LoVo (cell line): Measurements from ENCODE around the gene PDE12.
A peak's percentile ranks its signal among the peaks of the same experiment; 100 is the strongest.
"Not testable (repeated sequence)": the region's sequence is repeated elsewhere in the genome, so short reads cannot be mapped to it uniquely, and the experiment has no call there.

ENCODE experiments used
- DNase-seq: peaks from one replicate; pipeline ENCODE4 v3.0.0-alpha.2; 2016; ENCODE audit warnings: low spot score

PDE12 gene

GRCh38 chr3:57587905-57588304 lies 31.8 kb downstream of the PDE12 start:
- no peak for DNase-seq

DNA sequence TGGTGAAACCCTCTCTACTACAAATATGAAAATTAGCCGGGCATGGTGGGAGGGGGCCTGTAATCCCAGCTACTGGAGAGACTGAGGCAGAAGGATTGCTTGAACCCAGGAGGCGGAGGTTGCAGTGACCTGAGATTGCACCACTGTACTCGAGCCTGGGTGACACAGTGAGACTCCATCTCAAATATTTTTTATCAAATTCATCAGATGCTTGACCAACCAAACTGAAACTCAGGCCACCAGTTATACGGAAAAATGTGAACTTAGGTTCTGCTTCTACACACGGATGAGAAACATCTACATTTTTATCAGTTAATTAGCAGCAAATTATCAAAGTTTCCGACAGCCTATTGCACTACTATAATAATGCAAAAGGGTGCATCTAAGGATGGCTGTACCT lies 36.2 kb downstream of the PDE12 start:
- no peak for DNase-seq

DNA sequence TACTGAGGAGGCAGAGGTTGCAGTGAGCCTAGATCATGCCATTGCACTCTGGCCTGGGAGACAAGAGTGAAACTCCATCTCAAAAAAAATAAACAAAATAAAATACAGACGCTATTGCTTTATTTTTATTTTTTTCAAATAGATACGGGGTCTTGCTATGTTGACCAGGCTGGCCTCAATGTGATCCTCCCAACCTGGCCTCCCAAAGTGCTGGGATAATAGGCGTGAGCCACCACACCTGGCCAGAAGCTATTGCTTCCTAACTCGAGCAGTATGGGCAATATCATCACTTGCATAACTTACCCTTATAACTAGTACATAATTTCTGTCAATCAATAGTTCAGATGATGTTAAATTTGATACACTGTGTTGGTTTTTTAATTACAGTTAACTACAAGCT lies 38.1 kb downstream of the PDE12 start:
- no peak for DNase-seq

DNA sequence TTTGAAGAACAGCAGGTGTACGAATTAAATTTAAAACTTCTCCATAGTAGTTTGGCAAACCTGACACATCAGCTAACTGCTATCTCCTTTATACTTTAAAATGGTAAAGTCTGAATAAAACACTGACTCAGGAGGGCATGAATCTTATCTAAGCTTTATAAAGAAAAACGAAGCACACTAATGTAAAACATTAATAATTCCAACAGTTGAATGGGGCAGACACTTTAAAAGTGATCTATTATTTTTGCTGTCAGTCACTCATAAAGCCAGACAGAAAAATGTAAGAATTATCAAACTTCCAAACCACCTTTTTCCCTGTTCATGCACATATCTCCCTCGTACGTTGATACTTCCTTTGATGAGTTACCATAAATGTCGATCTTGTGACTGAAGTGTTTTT lies 38.5 kb downstream of the PDE12 start:
- DNase-seq: no peak

DNA sequence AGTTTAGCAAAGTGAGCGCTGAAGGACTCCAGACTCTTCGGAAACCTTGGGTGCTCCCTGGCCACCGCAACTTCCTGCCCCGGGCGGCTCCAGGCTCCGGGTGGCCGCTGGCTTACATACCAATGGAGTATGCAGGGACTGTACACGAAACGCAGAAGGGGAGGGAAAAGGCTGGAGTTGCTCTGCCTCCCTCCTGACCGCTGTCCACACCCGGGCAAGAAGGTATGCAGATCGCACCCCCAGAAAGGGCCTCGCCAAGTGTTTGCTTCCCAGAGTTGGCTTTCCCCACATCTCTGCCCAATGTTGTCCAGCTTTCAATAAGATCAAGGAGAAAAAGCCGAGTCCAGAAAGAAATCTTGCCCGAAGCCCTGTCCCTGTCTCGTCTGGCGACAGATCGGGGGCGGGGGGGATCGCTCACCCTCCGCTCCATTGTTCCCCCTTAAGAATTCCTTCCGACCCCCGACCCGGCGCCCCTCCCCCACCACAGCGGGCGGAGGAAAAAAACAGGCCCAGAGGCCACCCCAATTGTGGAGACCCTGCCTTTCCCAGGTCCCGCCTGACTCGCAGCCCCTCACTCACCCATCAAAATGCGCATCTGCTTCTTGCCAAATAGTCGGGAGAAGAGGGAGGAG lies 40.5 kb downstream of the PDE12 start:
- peak; percentile 75 for DNase-seq

DNA sequence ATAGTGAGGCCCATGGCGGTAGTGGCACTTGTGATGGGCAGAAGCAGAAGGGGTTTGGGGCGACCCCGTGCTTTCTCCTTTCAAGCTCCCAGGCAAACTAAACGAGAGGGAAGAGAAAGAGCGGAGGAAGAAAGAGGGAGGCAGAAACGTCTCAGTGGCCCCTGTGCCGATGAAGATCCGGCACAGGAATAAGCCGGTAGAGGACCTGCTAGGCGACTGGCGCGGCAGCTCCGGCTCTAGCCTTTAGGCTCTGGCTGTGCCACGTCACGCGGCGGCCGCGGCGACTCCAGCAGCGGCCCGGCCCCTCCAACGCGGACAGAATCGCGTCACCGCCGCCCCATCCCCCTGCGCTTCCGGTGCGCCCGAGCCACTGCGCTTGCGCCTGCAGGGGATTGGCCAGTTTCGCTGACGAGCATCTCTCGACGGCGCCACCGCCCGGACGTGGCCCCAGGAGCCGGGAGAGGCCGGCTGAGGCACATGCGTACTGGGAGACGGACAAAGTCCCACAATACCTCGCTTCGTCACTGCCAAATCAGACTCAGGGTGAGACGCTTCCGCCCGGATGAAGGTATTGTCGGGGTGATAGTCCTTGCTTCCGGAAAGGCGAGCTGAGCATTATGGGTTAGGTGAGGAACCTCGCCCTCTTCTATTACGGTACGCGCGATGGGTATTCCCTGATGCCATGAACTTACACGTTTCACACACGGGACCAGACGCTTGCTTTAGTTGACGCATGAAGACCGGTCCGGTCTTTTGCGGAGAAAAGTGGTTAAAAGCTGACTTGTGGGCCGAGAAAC lies 41.3 kb downstream of the PDE12 start, which contains the start of gene ARF4:
TSS of gene ARF4 (minus strand) at position 218 of the 797 bp plus-strand sequence. CDS start at position 14, 204 bp downstream.
- peak; percentile 99 for DNase-seq

GRCh38 chr3:57598765-57599360 lies 42.8 kb downstream of the PDE12 start:
- DNase-seq: peak; percentile 15

DNA sequence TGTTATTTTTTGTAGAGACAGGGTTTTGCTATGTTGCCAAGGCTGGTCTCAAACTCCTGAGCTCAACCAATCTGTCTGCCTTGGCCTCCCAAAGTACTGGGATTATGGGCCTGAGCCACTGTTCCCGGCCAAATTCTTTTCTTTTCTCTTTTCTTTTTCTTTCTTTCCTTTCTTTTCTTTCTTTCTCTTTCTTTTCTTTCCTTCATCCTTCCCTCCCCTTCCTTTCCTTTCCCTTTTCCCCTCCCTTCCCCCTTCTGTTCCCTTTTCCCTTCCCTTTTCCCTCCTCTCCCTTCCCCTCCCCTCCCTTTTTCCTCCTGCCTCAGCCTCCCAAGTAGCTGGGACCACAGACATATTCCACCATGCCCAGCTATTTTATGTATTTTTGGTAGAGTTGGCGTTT lies 44.1 kb downstream of the PDE12 start:
- no peak for DNase-seq

GRCh38 chr3:57604971-57605370 lies 48.9 kb downstream of the PDE12 start:
- DNase-seq: no peak

GRCh38 chr3:57605683-57606082 lies 49.6 kb downstream of the PDE12 start:
- no peak for DNase-seq

DNA sequence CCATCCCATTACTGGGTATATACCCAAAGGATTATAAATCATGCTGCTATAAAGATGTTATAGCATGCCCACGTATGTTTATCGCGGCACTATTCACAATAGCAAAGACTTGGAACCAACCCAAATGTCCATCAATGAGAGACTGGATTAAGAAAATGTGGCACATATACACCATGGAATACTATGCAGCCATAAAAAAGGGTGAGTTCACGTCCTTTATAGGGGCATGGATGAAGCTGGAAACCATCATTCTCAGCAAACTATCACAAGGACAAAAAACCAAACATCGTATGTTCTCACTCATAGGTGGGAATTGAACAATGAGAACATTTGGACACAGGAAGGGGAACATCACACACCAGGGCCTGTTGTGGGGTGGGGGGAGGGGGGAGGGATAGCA lies 55.8 kb downstream of the PDE12 start:
- not testable (repeated sequence) for DNase-seq

DNA sequence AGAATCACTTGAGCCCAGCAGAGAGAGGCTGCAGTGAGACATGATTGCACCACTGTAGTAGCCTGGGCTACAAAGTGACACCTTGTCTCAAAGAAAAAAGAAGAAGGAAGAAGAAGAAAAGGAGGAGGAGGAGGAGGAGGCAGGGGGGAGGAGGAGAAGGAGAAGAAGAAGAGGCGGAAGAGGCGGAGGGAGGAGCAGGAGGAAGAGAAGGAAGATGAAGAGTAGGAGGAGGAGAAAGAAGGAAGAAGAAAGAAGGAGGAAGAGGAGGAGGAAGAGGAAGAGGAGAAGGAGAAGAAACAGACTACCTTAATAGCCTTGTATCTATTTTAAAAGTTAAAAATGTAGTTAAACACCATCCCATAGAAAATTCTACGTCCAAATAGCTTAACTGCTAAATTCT lies 60.2 kb downstream of the PDE12 start:
- DNase-seq: no peak
